Measurements from ENCODE around the gene HMX1.

DNA sequence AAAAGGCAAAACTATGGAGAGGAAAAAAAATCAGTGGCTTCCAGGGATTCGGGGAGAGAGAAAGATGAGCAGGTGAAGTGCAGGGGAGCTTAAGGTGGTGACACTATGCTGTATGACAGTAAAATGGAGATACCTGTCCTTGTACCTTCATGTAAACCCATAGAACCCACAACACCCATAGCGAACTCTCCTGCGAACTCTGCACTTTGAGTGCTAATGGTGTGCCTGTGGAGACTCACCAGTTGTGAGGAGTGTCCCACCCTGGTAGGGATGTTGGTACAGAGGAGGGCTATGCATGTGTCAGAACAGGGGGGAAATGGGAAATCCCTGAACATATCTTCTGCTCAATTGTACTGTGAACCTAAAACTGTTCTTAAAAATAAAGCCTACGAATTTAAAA is 42.8 kb downstream of the HMX1 start:
- TF ChIP-seq POLR2A (IDR thresholded peaks at IDR 0.05; ENCODE audit: low read depth, low read length): no peak
- TF ChIP-seq POLR2AphosphoS5 (IDR thresholded peaks at IDR 0.05; ENCODE audit: low read depth, low read length): no peak
- TF ChIP-seq TAF1 (IDR thresholded peaks at IDR 0.05; ENCODE audit: low read depth, low read length): no peak
- TF ChIP-seq PAX5 (IDR thresholded peaks at IDR 0.05; ENCODE audit: insufficient read depth, low read length, severe bottlenecking): no peak

All from GM12891 (cell line).